Right renal pelvis (tissue), 4 donors: ENCODE results near the gene TUBA1B. TPM values are rescaled to one million over a fixed set of nuclear protein-coding genes. Genes with fewer than 3 reads are reported as not detected.
"Not testable (repeated sequence)": the region's sequence is repeated elsewhere in the genome, so short reads cannot be mapped to it uniquely, and the experiment has no call there.

ENCODE experiments used
- DNase-seq, 4 donors: peaks; one replicate each; pipeline ENCODE4 v3.0.0-alpha.2; 2013; ENCODE audit warnings: low read depth in 4 of 4, low spot score in 3 of 4, missing footprints in 1 of 4
- polyA plus RNA-seq, 4 donors: library from polyadenylated mRNA; unstranded; fragments of 120-200 nt; gene quantifications; one replicate each; pipeline ENCODE4 v1.2.1, GENCODE V29; 2013; ENCODE audit not compliant: insufficient read length in 4 of 4

Gene TUBA1B
- polyA plus RNA-seq, 4 donors, result 990 to 1,172 (median 1,105) TPM

- DNase-seq, result not testable (repeated sequence)
These were observed 3.2 kb downstream of the TUBA1B start for GRCh38 chr12:49127971-49128370.

GRCh38 chr12:49126852-49127763 is 4.1 kb downstream of the TUBA1B start:
- no peak for DNase-seq

- DNase-seq, result peak in 1 of 4 donors; percentile 27
These were observed 10.0 kb downstream of the TUBA1B start for GRCh38 chr12:49121047-49121696.

- DNase-seq, result no peak
These were observed 20.0 kb downstream of the TUBA1B start for GRCh38 chr12:49111206-49111605.

- peak; percentile 92 to 97 (median 96) for DNase-seq
These were observed 20.6 kb downstream of the TUBA1B start, which contains the start of gene LMBR1L for GRCh38 chr12:49110464-49111155. Gene LMBR1L, minus strand, starts transcription at chr12:49110847. Its CDS starts 292 bp downstream, at chr12:49110555.

GRCh38 chr12:49109641-49110463 is 21.3 kb downstream of the TUBA1B start:
- no peak for DNase-seq

GRCh38 chr12:49108958-49109404 is 22.2 kb downstream of the TUBA1B start:
- DNase-seq, result no peak

- DNase-seq, result no peak
These were observed 25.6 kb downstream of the TUBA1B start for GRCh38 chr12:49105504-49106084.

GRCh38 chr12:49104822-49105221 is 26.4 kb downstream of the TUBA1B start:
- no peak for DNase-seq

- no peak for DNase-seq
These were observed 30.8 kb downstream of the TUBA1B start for GRCh38 chr12:49100380-49100779.

GRCh38 chr12:49098703-49099102 is 32.5 kb downstream of the TUBA1B start:
- no peak for DNase-seq

- no peak for DNase-seq
These were observed 33.2 kb downstream of the TUBA1B start for GRCh38 chr12:49098035-49098451.

GRCh38 chr12:49097381-49097780 is 33.8 kb downstream of the TUBA1B start:
- no peak for DNase-seq

- DNase-seq, result no peak
These were observed 36.2 kb downstream of the TUBA1B start for GRCh38 chr12:49094975-49095365.

GRCh38 chr12:49094160-49094974 is 36.8 kb downstream of the TUBA1B start, which contains the start of gene DHH:
Gene DHH, minus strand, starts transcription at chr12:49094801. Its CDS starts 289 bp downstream, at chr12:49094512.
- DNase-seq, result no peak

- DNase-seq, result no peak
These were observed 37.4 kb downstream of the TUBA1B start for GRCh38 chr12:49093792-49094159.

- DNase-seq, result no peak
These were observed 38.3 kb downstream of the TUBA1B start for GRCh38 chr12:49092816-49093406.

- DNase-seq, result no peak
These were observed 38.9 kb downstream of the TUBA1B start for GRCh38 chr12:49092086-49092815.
